Hematopoietic multipotent progenitor cell treated with erythropoietin and hydrocortisone succinate and interleukin-3 and kit ligand, for 15 days (in vitro differentiated cells): ENCODE results near the gene HMG20B.
A peak's percentile ranks its signal among the peaks of the same experiment; 100 is the strongest.
"Not testable (repeated sequence)": the region's sequence is repeated elsewhere in the genome, so short reads cannot be mapped to it uniquely, and the experiment has no call there.

Experiments used
- DNase-seq: peaks from one replicate; pipeline ENCODE4 v3.0.0-alpha.2; 2015; ENCODE audit warnings: low spot score

The HMG20B gene

GRCh38 chr19:3556423-3556977 lies 16.2 kb upstream of the HMG20B start:
- DNase-seq: no peak

GRCh38 chr19:3556978-3557460 lies 15.7 kb upstream of the HMG20B start:
- DNase-seq: peak; percentile 33

GRCh38 chr19:3557461-3558248 lies 15.1 kb upstream of the HMG20B start, which contains the start of gene MFSD12:
MFSD12 (minus strand) TSS chr19:3557586; CDS start chr19:3557403, 183 bp downstream.
- peak; percentile 97 for DNase-seq

GRCh38 chr19:3563709-3564524 lies 8.8 kb upstream of the HMG20B start:
- DNase-seq: no peak

- no peak for DNase-seq
Measured at GRCh38 chr19:3565139-3565538, 7.6 kb upstream of the HMG20B start.

GRCh38 chr19:3570042-3570441 lies 2.7 kb upstream of the HMG20B start:
- not testable (repeated sequence) for DNase-seq

- DNase-seq: no peak
Measured at GRCh38 chr19:3570606-3571011, 2.1 kb upstream of the HMG20B start.

- DNase-seq: peak; percentile 99
Measured at GRCh38 chr19:3572132-3572854, 451 bp upstream of the HMG20B start.

GRCh38 chr19:3573162-3573857 lies 566 bp downstream of the HMG20B start:
- DNase-seq: no peak

GRCh38 chr19:3573858-3574637 lies 1.3 kb downstream of the HMG20B start:
- DNase-seq: peak; percentile 95

GRCh38 chr19:3575260-3575741 lies 2.6 kb downstream of the HMG20B start:
- peak; percentile 53 for DNase-seq

GRCh38 chr19:3575949-3576673 lies 3.4 kb downstream of the HMG20B start:
- DNase-seq: no peak

GRCh38 chr19:3576696-3577443 lies 4.1 kb downstream of the HMG20B start:
- DNase-seq: peak; percentile 23

GRCh38 chr19:3577723-3578344 lies 5.1 kb downstream of the HMG20B start:
- DNase-seq: no peak

- DNase-seq: no peak
Measured at GRCh38 chr19:3578390-3578789, 5.6 kb downstream of the HMG20B start.

- DNase-seq: no peak
Measured at GRCh38 chr19:3580156-3580934, 7.6 kb downstream of the HMG20B start.

GRCh38 chr19:3581792-3582191 lies 9.0 kb downstream of the HMG20B start:
- DNase-seq: not testable (repeated sequence)
